OCI-LY1 (cell line): ENCODE results near the gene TEDC2.

Experiments used
- EZH2 ChIP-seq: fragments of 200-600 bp; sonication (generic), shearing (Covaris generic); IDR thresholded peaks from 2 replicates; pipeline ENCODE4 v1.8.0; 2017; ENCODE audit warnings: borderline replicate concordance, mixed run types, mild to moderate bottlenecking, antibody characterized with exemption, low read length, moderate library complexity, mixed read lengths
- TF ChIP-seq, protein P1 (sequence below): fragments of 200-600 bp; sonication (generic), shearing (Covaris generic); IDR thresholded peaks from 2 replicates; pipeline ENCODE4 v1.5.1; 2017; ENCODE audit warnings: mild to moderate bottlenecking, antibody characterized with exemption, low read length, moderate library complexity, mixed read lengths

DNA sequence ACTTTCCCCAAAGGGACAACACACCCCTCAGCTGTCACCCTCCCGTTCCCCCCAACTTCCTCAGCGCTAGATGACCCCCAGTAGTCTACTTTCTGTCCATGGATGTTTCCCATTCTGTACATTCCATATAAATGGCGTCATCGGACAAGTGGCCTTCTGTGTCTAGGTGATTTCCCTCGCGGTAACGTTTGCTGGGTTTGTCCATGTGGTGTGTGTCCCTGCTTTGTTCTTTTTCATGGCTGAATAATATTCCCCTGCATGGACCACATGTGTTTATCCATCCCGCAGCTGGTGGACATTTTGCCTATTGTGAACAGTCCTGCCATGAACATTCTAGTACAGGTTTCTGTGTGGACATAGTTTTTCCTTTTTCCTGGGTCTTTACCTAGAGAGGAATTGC lies 7.3 kb upstream of the TEDC2 start:
- TF ChIP-seq, protein P1, sequence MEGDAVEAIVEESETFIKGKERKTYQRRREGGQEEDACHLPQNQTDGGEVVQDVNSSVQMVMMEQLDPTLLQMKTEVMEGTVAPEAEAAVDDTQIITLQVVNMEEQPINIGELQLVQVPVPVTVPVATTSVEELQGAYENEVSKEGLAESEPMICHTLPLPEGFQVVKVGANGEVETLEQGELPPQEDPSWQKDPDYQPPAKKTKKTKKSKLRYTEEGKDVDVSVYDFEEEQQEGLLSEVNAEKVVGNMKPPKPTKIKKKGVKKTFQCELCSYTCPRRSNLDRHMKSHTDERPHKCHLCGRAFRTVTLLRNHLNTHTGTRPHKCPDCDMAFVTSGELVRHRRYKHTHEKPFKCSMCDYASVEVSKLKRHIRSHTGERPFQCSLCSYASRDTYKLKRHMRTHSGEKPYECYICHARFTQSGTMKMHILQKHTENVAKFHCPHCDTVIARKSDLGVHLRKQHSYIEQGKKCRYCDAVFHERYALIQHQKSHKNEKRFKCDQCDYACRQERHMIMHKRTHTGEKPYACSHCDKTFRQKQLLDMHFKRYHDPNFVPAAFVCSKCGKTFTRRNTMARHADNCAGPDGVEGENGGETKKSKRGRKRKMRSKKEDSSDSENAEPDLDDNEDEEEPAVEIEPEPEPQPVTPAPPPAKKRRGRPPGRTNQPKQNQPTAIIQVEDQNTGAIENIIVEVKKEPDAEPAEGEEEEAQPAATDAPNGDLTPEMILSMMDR = no peak
- no peak for TF ChIP-seq EZH2
